HG03139 (cell line): ENCODE data around the gene ARID1A.
A peak's percentile ranks its signal among the peaks of the same experiment; 100 is the strongest.

Experiments
- ATAC-seq: cut with Tn5 transposase; IDR thresholded peaks from one replicate; pipeline ENCODE4 v1.9.1; 2021; ENCODE audit not compliant: unreplicated experiment

Gene ARID1A

DNA sequence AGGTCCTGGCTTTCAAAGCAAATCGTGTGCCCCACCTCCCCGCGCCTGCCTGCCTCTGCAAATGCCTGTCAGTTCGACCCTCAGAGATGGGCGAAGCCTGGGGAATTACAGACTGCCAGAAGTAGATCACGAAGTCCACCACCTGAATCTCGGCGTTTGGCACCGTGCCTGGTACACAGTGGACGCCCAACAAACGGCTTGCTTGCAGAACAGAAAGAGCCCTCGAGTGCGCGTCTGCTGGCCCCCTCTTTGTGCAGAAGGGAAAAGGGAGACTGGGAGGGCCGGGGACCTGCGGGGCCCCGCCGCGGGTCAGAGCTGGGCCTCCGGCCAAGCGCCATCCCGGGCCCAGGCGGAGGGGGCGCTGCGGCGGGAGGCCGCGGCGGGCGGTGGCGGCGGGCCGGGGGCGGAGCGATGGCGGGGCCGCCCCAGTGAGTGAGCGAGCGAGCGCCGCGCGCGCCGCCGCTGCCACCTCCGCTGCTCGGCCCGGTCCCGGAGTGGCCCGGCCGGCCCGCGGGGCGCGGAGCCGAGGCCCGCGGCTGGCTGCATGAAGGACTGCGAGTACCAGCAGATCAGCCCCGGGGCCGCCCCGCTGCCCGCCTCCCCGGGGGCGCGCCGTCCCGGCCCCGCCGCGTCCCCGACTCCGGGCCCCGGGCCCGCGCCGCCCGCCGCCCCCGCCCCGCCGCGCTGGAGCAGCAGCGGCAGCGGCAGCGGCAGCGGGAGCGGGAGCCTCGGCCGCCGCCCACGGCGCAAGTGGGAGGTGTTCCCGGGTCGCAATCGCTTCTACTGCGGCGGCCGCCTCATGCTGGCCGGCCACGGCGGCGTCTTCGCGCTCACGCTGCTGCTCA is 130.7 kb downstream of the ARID1A start, which contains the start of gene ZDHHC18:
TSS of gene ZDHHC18 (plus strand) at position 428 of the 845 bp plus-strand sequence. CDS start at position 545, 117 bp downstream.
- peak; percentile 65 for ATAC-seq

DNA sequence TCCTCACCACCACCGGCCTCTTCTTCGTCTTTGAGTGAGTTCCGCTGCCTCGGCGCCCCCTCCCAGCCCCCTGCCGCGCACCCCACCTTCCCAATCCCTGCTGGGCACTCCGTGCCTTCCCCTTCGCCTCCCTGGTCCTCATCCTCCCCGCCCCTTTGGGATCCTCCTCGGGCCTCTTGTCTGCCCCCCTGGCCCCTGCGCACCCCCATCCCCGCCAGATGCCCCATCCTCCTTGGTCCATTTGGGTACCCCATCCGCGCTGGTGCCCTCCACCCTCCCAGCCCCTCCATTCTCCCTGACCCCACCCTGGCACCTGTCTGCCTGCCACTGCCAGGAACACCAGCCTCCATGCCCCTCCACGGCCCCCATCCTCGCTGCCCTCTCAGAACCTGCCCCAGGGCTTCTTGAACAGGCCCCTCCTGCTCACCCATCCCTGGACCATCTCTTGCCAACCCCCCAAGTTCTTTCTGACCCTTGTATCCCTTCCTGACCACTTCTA is 131.3 kb downstream of the ARID1A start:
- no peak for ATAC-seq

GRCh38 chr1:26827663-26828062 is 131.8 kb downstream of the ARID1A start:
- no peak for ATAC-seq

- no peak for ATAC-seq
Observed at GRCh38 chr1:26828411-26828991, 132.7 kb downstream of the ARID1A start.

DNA sequence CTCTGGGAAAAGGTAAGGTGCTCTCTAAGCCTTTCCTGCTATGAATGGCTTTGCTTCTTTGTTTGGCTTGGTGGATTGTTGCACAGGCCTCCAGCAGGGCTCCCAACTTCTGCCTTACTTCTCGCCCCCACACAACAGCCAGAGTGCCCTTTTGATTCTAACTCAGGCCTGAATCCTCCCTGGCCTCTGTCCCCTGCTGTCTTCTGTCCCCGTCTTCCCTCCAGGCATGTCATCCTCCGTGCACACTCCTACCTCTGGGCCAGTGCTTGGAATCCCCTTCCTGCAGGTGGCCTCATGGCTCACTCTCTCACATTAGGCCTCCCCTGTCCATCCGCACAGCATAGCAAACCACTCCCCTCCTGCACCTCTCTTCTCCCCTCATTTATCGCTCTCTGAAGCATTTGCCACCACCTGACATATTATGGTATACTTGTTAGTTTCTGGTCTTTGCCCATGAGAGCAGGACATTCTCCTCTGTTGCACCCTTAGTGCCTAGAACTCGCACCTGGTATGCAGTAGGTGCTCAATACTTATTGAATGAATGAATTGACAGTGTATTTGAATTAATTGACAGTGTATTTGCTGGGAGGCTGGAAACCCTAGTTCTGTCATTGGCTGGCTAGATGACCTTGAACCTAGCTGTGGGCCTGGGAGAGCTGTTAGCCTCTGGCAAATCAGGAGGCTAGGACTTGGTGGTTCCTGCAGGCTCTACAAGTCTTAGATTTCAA is 133.5 kb downstream of the ARID1A start:
- ATAC-seq, result no peak

DNA sequence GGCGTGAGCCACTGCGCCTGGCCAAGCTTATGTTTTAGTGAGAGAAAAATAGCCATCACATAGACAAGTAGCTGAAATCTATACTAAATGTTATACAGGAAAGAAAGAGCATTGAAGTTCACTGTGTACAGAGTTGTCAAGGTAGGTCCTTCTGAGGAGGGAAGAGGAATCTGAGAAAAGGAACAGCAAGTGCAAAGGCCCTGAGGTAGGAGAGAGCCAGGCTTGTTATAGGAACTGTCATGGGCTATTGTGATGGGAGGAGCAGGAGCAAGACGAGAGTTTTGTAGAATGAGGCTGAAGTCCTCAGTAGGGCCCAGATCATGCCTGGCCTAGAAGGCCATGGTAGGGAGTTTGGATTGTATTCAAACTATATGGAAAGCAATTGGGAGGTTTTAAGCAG is 135.2 kb downstream of the ARID1A start:
- no peak for ATAC-seq
